ACC112 (cell line): ENCODE data around the gene ANKRD16.
A peak's percentile ranks its signal among the peaks of the same experiment; 100 is the strongest.

ENCODE experiments used
- H2AFZ ChIP-seq: fragments of 200-600 bp; sonication (generic); one replicate; pipeline ENCODE4 v1.6.0; 2017; ENCODE audit warnings: antibody characterized with exemption, low read length; ENCODE audit not compliant: unreplicated experiment
- H3K27ac ChIP-seq: fragments of 200-600 bp; sonication (generic); 2 replicates; pipeline ENCODE4 v1.5.1; 2014; ENCODE audit warnings: low read depth, mild to moderate bottlenecking, antibody characterized with exemption, low read length, moderate library complexity
- H3K27me3 ChIP-seq: fragments of 200-600 bp; sonication (generic); 2 replicates; pipeline ENCODE4 v1.6.1; 2014; ENCODE audit warnings: mild to moderate bottlenecking, antibody characterized with exemption, low read length, moderate library complexity, mixed read lengths; ENCODE audit not compliant: insufficient read depth
- H3K36me3 ChIP-seq: fragments of 200-600 bp; sonication (generic); 2 replicates; pipeline ENCODE4 v1.6.1; 2016; ENCODE audit warnings: mild to moderate bottlenecking, antibody characterized with exemption, low read length, moderate library complexity, mixed read lengths; ENCODE audit not compliant: insufficient read depth
- H3K4me1 ChIP-seq: fragments of 200-600 bp; sonication (generic); one replicate; pipeline ENCODE4 v1.6.1; 2016; ENCODE audit warnings: low read length, mixed read lengths; ENCODE audit not compliant: insufficient read depth, unreplicated experiment, control insufficient read depth
- H3K4me3 ChIP-seq: fragments of 200-600 bp; sonication (generic); 2 replicates; pipeline ENCODE4 v1.5.1; 2014; ENCODE audit warnings: mild to moderate bottlenecking, low read depth, low read length
- H3K79me2 ChIP-seq: fragments of 200-600 bp; sonication (generic); one replicate; pipeline ENCODE4 v1.6.0; 2016; ENCODE audit warnings: low read length; ENCODE audit not compliant: control insufficient read depth, unreplicated experiment, insufficient read depth

ANKRD16 gene

DNA sequence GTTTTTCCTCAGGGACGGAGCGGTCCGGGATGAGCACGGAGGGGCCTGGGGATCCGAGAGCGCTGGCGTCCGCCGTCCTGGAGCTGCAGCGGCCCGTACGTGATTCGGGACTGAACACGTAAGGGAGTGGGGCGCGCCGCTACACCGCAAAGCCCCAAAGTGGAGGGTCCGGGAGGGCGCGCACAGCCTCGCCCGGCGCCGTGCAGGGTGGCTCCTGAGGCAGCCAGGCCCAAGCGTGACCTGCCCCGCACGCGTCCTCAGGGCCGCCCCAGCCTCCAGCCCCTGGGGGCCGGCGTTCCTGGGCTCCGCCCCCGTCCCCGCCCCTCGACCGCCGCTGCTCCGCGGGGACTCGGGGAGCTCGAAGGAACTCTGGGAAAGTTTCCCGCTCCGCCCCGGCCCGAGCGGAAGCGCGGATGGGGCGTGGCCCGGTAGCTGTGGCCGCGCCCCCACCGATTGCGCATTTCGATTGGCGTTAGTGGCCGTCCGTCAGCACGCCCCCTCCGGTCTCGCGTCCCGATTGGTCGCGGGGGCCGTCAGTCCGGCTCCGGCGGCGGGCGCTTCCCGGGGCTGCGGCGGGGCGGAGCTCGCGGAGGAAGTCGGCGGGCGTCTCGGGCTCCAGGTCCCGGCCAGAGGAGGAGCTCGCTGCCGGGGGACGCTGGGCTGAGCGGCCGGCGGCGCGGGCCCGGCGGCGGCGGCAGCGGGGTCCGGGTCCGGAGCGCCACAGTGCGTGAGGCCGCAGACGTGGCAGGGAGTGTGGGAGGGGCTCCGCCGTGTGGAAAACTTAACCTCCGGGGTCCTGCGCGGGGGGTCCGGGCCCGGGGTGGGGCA lies at the start of gene ANKRD16, which contains the start of gene FBH1:
ANKRD16 (minus strand) TSS at position 270 of the 828 bp plus-strand sequence. CDS start 539 bp downstream, outside the sequence.
FBH1 (plus strand) TSS at position 620 of the 828 bp plus-strand sequence; CDS start at position 723, 103 bp downstream.
- H3K27me3 ChIP-seq, result no peaks in the 10 kb centered on the region
- H3K27ac ChIP-seq, result peak within 1 kb of the TSS; percentile 39; the same call in 1 of the 2 replicates
- H3K36me3 ChIP-seq, result peaks cover 21% of the 10 kb centered on the region
- peak within 1 kb of the TSS; percentile 96 for H3K4me3 ChIP-seq
- peak within 1 kb of the TSS; percentile 91 for H2AFZ ChIP-seq
- peaks cover 55% of the 10 kb centered on the region for H3K79me2 ChIP-seq
- peaks cover 13% of the 10 kb centered on the region for H3K4me1 ChIP-seq

DNA sequence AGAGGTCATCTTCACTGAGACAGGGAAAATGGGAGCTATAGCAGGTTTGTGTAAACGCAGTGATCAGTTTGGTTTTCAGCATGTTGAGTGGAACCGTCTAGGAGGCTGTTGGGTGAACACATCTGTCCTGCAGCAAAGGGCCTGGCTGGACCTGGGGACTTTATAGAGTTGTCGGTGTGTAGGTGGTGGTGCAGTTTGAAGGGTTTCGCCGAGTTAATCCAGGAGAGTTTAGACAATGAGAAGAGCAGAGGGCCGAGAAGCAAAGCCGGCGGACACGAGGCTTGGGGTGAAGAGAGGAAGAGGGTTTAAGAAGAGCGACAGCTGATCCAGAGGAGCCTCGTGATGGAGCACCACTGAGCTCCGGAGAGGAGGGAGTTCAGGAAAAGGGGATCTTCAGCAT lies 48.6 kb upstream of the ANKRD16 start:
- Histone ChIP-seq H3K36me3 (peaks cover 7% of the 10 kb centered on the region; the same call in 1 of the 2 replicates), H3K4me3 (no peak overlapping the region), H3K27ac (no peak overlapping the region), H3K4me1 (no peaks in the 10 kb centered on the region), H3K27me3 (no peaks in the 10 kb centered on the region), H3K79me2 (no peaks in the 10 kb centered on the region), H2AFZ (no peak overlapping the region)

DNA sequence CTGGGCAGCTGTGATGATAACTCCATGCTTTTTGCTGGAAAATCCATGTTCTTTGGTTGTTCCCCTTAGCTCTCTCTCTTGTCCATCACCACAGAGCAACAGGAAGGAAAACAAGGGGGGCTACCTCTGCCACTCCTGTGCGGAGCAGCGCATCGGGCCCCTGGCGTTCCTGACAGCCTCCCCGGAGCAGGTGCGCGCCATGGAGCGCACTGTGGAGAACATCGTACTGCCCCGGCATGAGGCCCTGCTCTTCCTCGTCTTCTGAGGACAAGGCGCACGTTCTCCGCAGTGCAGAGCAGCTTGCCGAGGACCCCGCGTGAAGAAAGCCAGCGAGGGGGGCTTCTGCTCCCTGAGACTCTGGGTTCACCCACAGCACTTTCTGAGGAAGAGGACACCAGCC lies 47.3 kb upstream of the ANKRD16 start:
- H3K79me2 ChIP-seq, result no peaks in the 10 kb centered on the region
- H2AFZ ChIP-seq, result no peak overlapping the region
- H3K27me3 ChIP-seq, result no peaks in the 10 kb centered on the region
- H3K4me1 ChIP-seq, result no peaks in the 10 kb centered on the region
- peaks cover 7% of the 10 kb centered on the region; the same call in 1 of the 2 replicates for H3K36me3 ChIP-seq
- H3K4me3 ChIP-seq, result no peak overlapping the region
- no peak overlapping the region for H3K27ac ChIP-seq

DNA sequence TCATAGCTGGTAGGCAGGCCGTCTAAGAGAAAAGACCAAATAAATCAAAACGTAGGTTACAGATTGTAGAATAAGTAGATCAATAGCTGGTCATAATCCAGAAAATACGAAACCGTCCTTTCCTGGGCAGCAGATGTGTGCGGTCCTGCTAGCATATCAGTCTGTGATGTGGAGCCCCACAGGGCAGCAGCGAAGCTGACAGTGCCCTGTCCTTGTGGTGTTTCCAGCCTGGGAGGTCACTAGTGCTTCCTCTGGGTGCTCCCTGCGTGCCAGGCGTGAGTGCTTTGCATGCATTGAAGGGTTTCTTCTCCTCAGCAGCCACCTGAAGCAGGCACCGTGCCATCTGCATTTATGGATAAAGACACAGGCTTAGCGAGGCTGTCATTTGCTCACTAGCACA lies 45.9 kb upstream of the ANKRD16 start:
- no peak overlapping the region for H3K4me3 ChIP-seq
- H3K4me1 ChIP-seq, result no peaks in the 10 kb centered on the region
- no peaks in the 10 kb centered on the region for H3K27me3 ChIP-seq
- no peak overlapping the region for H2AFZ ChIP-seq
- H3K79me2 ChIP-seq, result no peaks in the 10 kb centered on the region
- no peak overlapping the region for H3K27ac ChIP-seq
- H3K36me3 ChIP-seq, result peaks cover 7% of the 10 kb centered on the region; the same call in 1 of the 2 replicates

DNA sequence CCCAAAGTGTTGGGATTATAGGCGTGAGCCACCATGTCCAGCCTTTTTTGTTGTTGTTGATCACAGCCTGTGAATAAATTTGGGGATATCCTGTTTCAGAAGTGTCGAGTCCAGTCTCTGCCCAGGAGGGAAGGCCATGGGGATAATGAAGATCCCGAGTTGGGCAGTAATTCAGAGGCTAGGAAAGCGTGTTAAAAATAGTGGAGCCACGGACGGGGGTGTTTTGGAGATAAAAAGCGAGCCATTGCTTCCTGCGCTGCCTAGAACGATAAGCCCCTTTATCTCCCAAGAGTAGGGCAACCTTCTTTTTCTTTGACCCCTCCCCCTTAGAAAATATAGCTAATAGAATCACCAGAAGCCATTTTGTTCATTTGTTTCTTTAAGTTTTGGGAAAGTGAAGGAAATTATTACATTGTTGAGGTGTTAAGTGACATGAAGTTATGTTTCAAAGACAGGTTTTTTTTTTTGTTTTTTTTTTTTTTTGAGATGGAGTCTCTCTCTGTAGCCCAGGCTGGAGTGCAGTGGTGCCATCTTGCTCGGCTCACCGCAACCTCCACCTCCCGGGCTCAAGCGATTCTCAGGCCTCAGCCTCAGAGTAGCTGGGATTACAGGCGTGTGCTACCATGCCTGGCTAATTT lies 44.3 kb upstream of the ANKRD16 start:
- Histone ChIP-seq H3K27ac (no peak overlapping the region), H2AFZ (no peak overlapping the region), H3K79me2 (no peaks in the 10 kb centered on the region), H3K4me1 (no peaks in the 10 kb centered on the region), H3K36me3 (peaks cover 19% of the 10 kb centered on the region), H3K27me3 (no peaks in the 10 kb centered on the region), H3K4me3 (no peak overlapping the region)

DNA sequence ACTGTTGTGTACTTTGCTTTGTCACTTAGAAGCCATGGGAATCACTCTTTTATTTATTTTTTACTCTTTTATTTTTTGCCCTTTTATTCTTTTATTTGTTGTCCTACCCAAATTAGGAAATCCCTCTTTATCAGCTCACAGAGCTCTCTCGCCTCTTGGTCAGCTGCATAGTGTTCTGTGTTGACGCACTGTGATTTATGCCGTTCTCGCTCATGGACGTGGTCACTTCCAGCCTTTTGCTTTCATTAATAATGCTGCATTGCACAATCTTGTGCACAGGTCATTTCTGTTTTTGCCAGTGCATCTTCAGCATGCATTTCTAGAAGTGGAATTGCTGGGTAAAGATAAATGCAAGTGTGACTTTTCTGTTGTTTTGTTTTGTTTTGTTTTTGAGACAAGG lies 42.7 kb upstream of the ANKRD16 start:
- H2AFZ ChIP-seq, result no peak overlapping the region
- no peaks in the 10 kb centered on the region for H3K79me2 ChIP-seq
- H3K27me3 ChIP-seq, result no peaks in the 10 kb centered on the region
- H3K36me3 ChIP-seq, result peaks cover 27% of the 10 kb centered on the region
- H3K4me1 ChIP-seq, result no peaks in the 10 kb centered on the region
- H3K27ac ChIP-seq, result no peak overlapping the region
- H3K4me3 ChIP-seq, result no peak overlapping the region

DNA sequence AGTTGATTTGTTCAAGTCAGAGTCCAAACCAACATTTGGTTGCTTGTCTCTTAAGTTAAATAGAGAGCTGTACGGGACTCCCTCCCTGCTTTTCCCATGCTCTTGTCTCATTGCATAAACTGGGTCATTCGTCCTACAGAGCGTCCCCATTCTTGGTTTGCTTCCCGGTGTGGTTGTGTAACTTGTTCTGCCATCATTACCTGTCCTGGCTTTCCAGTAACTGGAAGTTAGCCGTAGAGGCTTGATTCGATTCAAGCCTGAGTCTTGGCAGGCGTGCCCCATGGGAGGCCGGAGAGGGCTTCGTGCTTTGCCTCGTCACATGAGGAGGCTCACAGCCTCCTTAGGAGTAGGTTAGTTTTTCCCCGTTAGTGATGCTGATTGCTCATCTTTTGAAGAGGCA lies 40.6 kb upstream of the ANKRD16 start:
- Histone ChIP-seq H3K4me1 (no peaks in the 10 kb centered on the region), H3K27me3 (no peaks in the 10 kb centered on the region), H3K4me3 (no peak overlapping the region), H3K79me2 (no peaks in the 10 kb centered on the region), H3K27ac (no peak overlapping the region), H2AFZ (no peak overlapping the region), H3K36me3 (peaks cover 29% of the 10 kb centered on the region)

DNA sequence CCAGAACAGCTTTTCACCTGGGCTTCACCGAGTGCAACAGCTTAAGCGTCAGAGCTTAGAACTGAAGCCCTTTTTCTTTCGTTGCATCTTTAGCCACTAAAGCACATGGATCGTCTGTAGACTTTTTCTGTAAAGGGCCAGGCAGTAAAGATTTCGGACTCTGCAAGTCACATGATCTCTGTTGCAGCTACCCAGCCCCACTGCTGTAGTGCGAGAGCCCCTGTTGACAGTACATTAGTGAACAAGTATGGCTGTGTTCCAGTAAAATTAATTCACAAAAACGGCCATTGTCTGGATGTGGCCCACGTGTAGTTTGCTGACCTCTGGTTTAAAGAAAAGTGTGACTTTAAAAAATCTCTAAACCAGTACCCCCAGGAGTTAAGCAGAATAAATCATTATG lies 39.7 kb upstream of the ANKRD16 start:
- H3K79me2 ChIP-seq, result no peaks in the 10 kb centered on the region
- no peak overlapping the region for H3K4me3 ChIP-seq
- no peaks in the 10 kb centered on the region for H3K27me3 ChIP-seq
- no peaks in the 10 kb centered on the region for H3K4me1 ChIP-seq
- no peak overlapping the region for H2AFZ ChIP-seq
- peaks cover 29% of the 10 kb centered on the region for H3K36me3 ChIP-seq
- no peak overlapping the region for H3K27ac ChIP-seq

DNA sequence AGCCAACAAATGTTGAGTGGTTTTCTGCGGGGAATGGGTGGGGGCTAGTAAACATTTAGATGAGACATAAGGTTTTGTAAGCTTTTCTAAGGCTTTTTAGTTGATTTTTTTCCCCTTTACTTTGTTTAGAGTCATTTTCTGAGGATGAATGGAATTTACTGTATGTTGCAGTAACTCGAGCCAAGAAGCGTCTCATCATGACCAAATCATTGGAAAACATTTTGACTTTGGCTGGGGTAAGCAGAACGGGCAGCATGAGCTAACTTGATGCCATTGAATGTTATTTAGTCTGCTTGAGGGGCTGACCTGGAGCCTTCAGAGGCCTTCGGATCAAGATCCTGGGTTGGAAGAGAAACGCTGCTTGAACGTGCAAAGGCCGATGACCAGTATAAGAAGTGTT lies 37.6 kb upstream of the ANKRD16 start:
- H2AFZ ChIP-seq, result no peak overlapping the region
- H3K36me3 ChIP-seq, result peaks cover 31% of the 10 kb centered on the region
- no peaks in the 10 kb centered on the region for H3K27me3 ChIP-seq
- no peak overlapping the region for H3K27ac ChIP-seq
- H3K4me1 ChIP-seq, result no peaks in the 10 kb centered on the region
- H3K79me2 ChIP-seq, result no peaks in the 10 kb centered on the region
- no peak overlapping the region for H3K4me3 ChIP-seq

DNA sequence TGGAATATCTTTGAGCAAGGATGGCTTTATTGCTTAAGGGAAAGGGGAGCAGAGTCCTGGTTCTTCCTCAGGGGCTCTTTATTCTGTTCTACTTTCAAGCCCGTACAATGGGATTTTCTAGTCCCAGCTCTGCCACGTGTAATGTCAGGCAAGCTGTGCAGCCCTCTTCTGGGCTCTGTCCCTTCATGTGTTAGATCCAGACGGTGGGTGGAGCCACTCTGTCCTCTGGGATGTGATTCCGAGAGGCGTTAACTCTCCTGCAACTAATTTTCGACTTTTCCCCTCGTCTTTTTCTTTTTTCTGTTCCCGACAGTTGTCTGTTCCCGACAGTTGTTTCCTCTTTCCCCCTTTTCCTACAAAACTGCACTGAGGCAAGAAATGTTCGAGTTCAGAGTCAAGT lies 35.2 kb upstream of the ANKRD16 start:
- Histone ChIP-seq H3K36me3 (peaks cover 32% of the 10 kb centered on the region), H2AFZ (no peak overlapping the region), H3K27ac (no peak overlapping the region), H3K4me3 (no peak overlapping the region), H3K4me1 (no peaks in the 10 kb centered on the region), H3K79me2 (no peaks in the 10 kb centered on the region), H3K27me3 (no peaks in the 10 kb centered on the region)

DNA sequence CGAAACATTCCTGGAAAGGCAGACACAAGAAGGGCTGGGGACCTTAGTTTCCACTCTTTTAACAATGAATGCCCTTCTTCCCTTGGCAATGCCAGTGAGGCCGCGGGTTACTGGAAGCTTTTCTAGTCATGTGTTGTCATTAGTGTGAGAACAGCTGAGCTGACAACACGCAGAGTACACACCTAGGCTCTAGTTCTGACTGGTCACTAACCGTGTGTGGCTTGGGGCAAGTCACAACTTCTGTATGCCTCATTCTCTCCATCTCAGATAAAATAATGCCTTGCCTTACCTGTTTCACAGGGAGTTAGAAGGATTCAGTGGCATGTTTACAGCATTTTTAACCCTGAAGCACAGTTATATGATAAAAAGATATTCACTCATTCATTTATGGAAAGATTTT lies 32.1 kb upstream of the ANKRD16 start:
- Histone ChIP-seq H3K27me3 (no peaks in the 10 kb centered on the region), H2AFZ (no peak overlapping the region), H3K36me3 (peaks cover 24% of the 10 kb centered on the region), H3K4me3 (no peak overlapping the region), H3K79me2 (no peaks in the 10 kb centered on the region), H3K27ac (no peak overlapping the region), H3K4me1 (no peaks in the 10 kb centered on the region)
